ENCODE results near the gene ERP29.
"Not testable (repeated sequence)": the region's sequence is repeated elsewhere in the genome, so short reads cannot be mapped to it uniquely, and the experiment has no call there.

ERP29 gene

GRCh38 chr12:112012775-112013600 is at the start of gene ERP29, which contains the start of gene TMEM116:
ERP29 (plus strand) TSS chr12:112013426; CDS start chr12:112013466, 40 bp downstream.
TMEM116 (minus strand) TSS chr12:112013165; CDS start chr12:112005270, 7,895 bp downstream.
- in situ Hi-C loops (cut with MboI; ENCODE audit: low sequenced_read_pairs) = no loop called here

DNA sequence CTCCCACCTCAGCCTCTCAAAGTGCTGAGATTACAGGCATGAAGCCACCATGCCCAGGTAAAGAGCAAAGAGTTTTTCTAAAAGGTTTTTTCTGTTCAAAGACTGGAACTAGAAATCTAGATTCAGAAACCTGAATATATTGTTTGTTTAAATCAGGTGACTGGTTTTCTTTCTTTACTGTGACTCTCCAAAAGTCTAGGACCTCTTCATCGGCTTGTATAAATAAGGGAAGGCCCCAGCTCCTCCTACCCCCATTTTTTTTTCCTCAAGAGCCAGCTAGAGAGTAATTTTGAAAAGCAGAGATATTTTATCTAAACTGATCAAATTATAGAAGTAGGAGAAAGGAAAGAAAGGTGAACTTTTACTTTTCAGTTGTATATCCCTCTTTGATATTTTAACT is 48.3 kb upstream of the ERP29 start:
- in situ Hi-C loops (cut with MboI; ENCODE audit: low sequenced_read_pairs) = no loop called here

DNA sequence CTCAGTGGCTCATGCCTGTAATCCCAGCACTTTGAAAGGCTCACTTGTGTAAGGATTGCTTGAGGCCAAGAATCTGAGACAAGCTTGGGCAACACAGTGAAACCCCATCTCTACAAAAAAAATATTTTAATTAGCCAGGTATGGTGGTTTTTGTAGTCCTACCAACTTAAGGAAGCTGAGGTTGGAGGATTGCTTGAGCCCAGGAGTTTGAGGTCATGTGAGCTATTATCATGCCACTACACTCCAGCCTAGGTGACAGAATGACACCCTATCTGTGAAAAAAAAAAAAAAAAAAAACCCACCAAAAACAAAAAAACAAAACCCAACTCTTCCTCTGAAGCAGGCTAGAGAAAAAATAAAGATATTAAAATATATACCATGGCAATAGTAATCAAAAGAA is 41.4 kb upstream of the ERP29 start:
- in situ Hi-C loops (cut with MboI; ENCODE audit: low sequenced_read_pairs) = no loop called here

DNA sequence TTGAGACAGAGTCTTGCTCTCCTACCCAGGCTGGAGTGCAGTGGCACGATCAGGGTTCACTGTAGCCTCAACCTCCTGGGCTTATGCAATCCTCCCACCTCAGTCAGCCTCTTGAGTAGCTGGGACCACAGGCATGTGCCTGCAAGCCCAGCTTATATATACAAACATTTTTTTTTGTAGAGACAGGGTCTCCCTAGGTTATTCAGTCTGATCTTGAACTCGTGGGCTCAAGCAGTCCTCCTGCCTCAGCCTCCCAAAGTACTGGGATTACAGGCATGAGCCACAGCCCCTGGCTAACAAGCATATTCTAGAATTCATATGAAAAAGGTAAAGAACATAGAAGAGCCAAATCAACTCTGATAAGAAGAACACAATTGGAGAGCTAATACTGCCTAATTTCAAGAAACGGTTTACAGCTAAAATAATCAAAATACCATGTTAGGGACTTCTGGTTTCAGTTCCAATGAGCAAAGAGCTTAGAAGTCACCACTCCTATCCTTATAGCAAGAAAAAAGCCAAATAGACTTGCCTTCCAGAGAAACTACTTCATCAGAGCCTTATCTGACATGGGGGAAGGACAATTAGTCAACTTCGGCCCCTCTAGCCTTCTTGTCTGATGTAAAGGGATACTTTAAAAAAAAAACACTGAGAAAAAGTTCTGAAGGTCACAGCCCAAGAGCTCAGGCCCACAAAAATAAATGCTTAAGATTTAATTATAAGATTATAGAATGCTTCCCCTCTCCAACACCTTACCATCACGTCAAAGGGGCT is 37.9 kb upstream of the ERP29 start:
- in situ Hi-C loops (cut with MboI; ENCODE audit: low sequenced_read_pairs) = no loop called here

GRCh38 chr12:111976291-111976690 is 36.9 kb upstream of the ERP29 start:
- in situ Hi-C loops (cut with MboI; ENCODE audit: low sequenced_read_pairs) = no loop called here

DNA sequence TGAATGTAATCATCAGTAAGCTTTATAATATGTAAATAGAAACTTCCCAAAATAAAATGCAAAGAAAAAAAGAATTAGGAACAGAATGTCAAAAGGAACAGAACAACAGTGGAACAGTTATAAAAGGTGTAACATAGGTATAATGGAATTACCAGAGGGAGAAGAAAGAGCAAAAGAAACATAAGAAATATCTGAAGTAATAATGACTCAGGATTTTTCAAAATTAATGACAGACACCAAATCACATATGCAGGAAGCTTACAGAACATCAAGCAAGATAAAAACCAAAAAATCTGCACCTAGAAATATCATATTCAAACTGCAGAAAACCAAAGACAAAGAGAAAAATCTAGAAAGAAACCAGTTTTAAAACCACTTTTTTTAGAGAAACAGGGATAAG is 36.4 kb upstream of the ERP29 start:
- in situ Hi-C loops (cut with MboI; ENCODE audit: low sequenced_read_pairs) = no loop called here

- in situ Hi-C loops (cut with MboI; ENCODE audit: low sequenced_read_pairs) = no loop called here
Measured at GRCh38 chr12:111978545-111978944, 34.7 kb upstream of the ERP29 start.

GRCh38 chr12:111980598-111980997 is 32.6 kb upstream of the ERP29 start:
- in situ Hi-C loops (cut with MboI; ENCODE audit: low sequenced_read_pairs) = no loop called here

- in situ Hi-C loops (cut with MboI; ENCODE audit: low sequenced_read_pairs) = no loop called here
Measured at GRCh38 chr12:111981987-111982386, 31.2 kb upstream of the ERP29 start.

- in situ Hi-C loops (cut with MboI; ENCODE audit: low sequenced_read_pairs) = no loop called here
Measured at GRCh38 chr12:111984820-111985219, 28.4 kb upstream of the ERP29 start.

GRCh38 chr12:111991535-111991934 is 21.7 kb upstream of the ERP29 start:
- in situ Hi-C loops (cut with MboI; ENCODE audit: low sequenced_read_pairs) = no loop called here

DNA sequence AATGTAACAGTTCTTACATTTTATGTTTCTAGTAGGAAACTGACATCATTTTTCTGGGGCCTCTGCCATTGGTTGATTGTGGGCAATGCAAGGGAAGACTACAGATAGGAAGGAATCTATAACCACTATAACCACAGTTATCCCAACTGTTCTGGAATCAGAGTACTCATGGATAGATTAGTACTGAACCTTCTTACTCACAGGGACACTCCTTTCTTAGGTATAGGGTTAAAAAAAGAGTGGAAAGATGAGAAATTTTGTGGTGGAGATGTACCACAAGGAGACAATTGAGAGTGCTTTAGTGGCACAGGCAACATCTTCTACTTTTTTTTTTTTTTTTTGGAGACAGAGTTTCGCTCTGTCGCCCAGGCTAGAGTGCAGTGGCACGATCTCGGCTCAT is 21.3 kb upstream of the ERP29 start:
- in situ Hi-C loops (cut with MboI; ENCODE audit: low sequenced_read_pairs) = no loop called here

DNA sequence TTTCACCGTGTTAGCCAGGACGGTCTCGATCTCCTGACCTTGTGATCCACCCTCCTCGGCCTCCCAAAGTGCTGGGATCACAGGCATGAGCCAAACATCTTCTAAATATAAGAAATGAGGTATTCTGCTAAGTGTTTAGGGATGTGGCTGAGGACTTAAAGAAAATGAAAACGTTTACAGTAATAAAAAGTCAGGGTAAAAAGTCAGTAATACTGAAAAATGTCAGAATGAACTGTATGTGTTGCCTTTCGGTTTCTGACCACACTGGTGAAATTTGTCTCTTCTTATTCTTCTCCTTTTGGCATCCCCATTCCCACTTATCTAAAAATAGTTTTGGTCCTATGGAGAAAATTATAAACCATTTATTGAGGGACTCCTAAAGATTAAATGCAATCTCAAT is 20.8 kb upstream of the ERP29 start:
- in situ Hi-C loops (cut with MboI; ENCODE audit: low sequenced_read_pairs) = no loop called here

GRCh38 chr12:111993292-111994150 is 19.7 kb upstream of the ERP29 start:
- in situ Hi-C loops (cut with MboI; ENCODE audit: low sequenced_read_pairs) = no loop called here

- in situ Hi-C loops (cut with MboI; ENCODE audit: low sequenced_read_pairs) = not testable (repeated sequence)
Measured at GRCh38 chr12:111994211-111995111, 18.8 kb upstream of the ERP29 start.

GRCh38 chr12:111995782-111996480 is 17.3 kb upstream of the ERP29 start:
- in situ Hi-C loops (cut with MboI; ENCODE audit: low sequenced_read_pairs) = no loop called here

DNA sequence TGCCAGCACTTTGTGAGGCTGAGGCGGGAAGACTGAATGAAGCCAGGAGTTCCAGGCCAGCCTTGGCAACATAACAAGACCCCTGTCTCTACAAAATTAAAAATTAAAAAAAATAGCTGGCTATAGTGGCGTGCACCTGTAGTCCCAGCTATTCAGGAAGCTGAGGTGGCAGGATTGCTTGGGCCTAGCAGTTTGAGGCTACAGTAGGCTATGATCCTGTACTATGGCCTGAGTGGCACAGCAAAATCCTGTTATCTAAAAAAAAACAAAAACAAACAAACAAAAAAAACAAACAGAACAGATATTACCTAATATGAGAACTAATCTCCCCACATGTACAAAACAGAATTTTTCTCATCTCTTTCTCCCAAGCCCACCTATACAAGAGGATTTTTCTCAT is 15.9 kb upstream of the ERP29 start:
- in situ Hi-C loops (cut with MboI; ENCODE audit: low sequenced_read_pairs) = no loop called here

DNA sequence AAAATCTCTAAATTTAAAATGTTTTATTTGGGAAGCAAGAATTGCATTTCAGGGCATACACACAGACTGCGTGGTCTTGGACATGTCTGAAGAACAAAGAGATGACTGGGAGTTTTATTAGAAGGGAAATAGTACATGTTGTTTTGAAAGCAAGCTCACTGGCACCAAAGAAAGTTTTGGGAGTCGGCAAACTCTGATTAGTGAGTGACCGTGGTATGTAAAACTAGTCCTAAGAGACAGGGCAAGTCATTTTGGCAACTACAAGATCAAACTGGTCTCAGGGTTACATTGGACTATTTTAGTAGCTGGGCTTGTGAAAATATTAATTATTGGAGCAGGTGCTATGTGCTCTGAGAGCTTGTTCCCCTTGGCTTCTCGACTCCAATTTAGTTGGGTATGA is 15.2 kb upstream of the ERP29 start:
- in situ Hi-C loops (cut with MboI; ENCODE audit: low sequenced_read_pairs) = no loop called here

GRCh38 chr12:111999129-111999528 is 14.1 kb upstream of the ERP29 start:
- in situ Hi-C loops (cut with MboI; ENCODE audit: low sequenced_read_pairs) = not testable (repeated sequence)
